Posterior cingulate gyrus (tissue), 11 donors: Measurements from ENCODE around the gene CUEDC1.
"Not testable (repeated sequence)": the region's sequence is repeated elsewhere in the genome, so short reads cannot be mapped to it uniquely, and the experiment has no call there.

ENCODE experiments used
- DNase-seq, 10 donors: peaks; one replicate each; pipeline versions ENCODE4 v3.0.0 to v3.0.0-alpha.2; 2020 to 2021; ENCODE audit warnings: mixed read lengths in 3 of 10
- intact Hi-C: fragments of 100-400 bp; cut with DNase I; formaldehyde crosslinking; loops from one replicate; pipeline ENCODE4 v1.15.1; 2023

CUEDC1 gene

DNA sequence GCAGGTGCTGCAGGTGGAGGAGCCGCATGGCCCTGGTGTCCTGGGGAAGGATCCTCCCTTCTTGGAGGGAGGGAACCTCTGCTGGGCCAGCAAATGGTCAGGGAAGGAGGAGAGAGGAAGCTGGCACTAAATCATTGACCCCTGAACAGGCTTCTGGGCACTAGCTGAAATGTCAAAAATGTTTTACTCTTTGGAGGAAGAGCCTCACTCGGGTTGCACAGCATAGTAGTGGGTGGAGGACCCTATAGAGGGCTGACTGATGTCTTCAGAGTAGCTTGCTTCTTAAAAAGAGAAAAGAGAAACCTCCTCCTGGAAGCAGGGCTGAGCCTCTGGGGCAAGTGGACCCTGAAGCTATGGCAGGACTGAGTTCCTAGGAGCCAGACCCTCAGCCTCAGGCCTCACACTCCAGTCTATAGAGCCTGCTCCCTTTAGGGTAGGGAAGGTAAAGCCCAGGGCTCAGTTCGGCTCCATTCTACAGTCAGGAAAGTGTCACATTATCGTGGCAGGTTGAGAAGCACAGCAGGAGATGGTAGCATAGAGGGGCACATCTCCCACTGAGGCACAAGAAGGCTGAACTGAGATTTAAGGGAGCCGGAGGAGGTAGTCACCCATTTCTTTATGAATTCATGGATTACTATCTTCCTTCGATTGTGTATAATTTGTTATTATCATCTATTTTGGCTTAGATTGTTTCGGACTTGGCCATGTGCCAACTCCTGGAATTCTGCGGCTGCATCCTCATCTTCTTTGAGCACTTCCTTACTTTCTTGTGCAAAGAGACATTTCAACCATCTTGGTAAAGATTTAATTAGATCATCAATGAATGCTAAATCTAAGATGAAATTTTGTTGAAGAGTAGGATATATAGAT lies 7.3 kb upstream of the CUEDC1 start:
- no peak for DNase-seq
- intact Hi-C loops, result no loop called here

DNA sequence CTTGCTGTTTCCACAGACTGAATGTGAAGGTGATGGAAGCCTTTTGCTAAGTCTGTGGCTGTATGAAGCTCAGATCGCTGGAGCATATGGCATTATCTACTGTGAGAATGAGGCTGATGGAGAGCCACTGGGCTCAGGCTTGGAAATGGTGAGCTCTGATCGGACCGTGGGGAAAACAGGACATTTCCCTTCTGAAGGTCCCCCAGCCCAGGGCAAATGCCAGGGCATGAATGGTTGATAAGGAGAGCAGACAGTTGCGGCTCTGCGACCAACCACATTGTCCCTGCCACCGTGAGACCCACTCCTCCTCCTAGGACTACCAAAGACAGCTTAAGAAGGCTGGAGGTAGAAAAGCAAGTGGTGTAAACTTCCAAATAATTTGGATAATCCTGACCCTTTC lies 4.7 kb upstream of the CUEDC1 start:
- intact Hi-C loops, result no loop called here
- no peak for DNase-seq

DNA sequence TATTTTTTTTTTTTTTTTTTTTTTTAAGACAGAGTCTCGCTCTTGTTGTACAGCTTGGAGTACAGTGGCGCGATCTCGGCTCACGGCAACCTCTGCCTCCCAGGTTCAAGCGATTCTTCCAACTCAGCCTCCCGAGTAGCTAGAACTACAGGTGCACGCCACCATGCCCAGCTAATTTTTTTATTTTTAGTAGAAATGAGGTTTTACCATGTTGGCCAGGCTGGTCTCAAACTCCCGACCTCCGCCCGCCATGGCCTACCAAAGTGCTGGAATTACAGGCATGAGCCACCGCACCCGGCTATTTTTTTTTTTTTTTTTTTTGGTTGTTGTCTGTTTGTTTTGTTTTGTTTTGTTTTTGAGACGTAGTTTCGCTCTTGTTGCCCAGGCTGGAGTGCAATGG lies 3.2 kb upstream of the CUEDC1 start:
- intact Hi-C loops, DNase-seq: not testable (repeated sequence)

DNA sequence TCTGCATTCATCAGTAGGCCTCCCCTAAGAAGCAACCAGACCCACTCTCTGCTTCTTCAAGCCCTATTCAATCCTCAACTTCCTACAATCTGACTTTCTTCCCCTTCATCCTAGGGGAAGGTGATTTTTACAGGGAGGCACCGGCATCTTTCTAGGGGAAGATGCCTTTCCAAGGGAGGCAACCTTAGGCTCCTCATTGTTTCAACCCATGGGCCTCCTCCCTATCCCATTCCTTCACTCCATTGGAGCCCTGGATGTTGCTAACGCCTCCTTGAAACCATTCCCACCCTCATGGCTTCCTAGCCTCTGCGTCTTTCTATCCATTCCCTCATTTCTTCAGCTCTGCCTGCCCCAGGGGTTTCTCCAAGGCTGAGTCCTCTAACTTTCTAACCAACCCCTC lies 2.7 kb upstream of the CUEDC1 start:
- DNase-seq, result no peak
- intact Hi-C loops, result no loop called here

DNA sequence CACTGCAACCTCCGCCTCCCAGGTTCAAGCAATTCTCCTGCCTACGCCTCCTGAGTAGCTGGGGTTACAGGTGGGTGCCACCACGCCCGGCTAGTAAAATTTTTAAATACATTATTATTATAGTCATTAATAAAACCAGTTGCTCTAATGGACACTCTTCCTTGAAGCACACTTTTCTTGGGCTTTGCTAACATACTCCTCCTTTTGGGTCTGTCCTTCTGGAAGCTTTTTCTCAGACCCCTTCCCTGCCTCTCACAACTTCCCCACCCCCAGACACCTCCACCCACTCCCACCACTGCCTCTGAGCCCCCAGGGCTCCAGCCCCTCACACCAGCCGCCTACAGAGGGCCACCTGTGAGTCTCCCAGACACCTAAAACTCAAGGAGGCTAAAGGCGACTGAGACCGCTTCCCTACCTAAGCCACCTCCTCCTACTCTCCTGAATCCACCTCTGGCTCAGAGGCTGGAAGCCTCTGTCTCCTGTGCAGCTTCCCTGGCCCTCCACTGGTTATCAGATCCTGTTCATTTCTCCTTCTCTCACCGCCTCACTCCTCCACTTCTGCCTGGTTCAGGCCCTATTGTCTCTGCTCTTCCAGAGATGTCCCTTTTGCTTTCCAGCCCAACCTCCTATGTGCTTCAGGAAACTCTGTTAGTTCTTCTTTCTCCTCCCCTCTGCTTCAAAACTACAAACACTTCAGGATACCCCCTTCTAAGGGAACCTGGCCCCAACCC lies 2.1 kb upstream of the CUEDC1 start:
- intact Hi-C loops, result no loop called here

DNA sequence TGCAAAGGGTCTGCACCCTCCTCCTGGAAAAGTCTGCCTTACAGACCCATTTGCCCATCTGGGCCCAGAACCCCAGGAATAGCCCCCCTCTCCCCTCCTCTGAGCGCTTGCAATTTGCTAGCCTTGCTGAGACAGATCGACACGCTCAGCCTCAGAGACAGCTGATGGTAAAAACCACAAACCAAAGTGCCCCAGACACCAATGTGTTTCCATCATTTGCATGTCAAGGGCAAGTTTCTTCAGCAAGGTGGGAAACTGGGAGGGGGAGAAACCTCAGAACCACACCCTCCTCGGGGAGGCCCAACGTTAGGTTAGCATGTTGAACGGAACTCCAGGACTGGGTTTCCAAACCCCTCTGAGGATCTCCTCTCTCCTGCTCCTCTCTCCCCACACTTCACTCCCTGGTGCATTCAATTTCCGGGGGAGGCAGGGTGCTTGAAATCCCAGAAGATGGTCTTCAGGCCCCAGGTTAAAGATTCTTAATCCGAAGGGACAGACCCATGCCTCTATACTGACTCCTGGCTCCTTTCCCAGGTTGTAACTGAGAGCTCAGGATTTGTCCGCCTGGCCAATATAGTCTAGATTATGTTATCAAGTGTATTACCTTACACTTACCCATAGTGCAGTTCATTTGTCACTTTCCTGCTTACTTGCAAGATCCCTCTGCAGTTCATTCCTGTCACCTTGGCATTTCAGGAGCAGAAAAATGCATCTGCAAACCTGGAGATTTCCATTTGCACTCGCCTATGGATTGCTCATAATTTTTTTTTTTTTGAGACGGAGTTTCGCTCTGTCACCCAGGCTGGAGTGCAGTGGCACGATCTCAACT lies 1.3 kb upstream of the CUEDC1 start:
- DNase-seq, result peak in 1 of 10 donors; percentile 16
- intact Hi-C loops, result no loop called here

More for the DNA sequence above, 2.1 kb upstream of the CUEDC1 start:
- peak in 2 of 10 donors; percentile 2 to 12 for DNase-seq

DNA sequence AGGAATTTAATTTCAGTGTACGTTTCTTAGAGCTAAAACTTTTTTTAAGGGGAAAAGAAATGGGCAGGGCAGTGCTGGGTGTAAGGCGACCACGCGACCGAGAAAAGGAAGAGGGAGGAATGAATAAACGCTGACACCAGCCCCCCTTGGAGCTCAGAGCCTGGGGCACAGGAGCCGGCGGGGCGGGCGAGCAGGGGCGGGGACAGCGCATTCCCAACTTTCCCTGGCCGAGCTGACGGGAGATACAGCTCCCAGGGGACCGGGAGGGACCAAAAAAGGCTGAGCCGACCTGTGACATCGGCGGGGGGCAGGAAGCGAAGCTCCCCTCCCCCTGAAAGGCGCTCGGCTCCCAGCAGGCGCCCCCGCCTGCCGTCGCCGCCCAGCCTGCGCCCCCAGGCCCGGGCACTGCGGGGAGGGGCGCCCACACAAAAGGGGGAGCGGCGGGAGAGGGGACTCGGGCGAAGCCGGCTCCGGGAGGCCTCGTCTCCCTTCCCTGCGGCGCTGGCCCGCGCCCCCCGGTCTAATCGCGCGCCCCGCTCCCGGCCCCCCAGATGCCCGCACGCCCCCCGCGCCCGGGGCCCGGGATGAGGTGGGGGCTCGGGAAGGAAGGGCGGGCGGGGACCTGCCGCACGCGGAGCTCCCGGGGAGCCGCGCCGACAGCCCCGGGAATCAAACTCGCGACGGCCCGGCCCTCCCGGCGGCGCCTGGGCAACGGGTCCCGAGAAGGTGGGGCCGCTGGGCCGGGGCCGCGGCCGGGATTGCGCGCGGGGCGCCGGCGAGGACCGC lies 622 bp downstream of the CUEDC1 start:
- DNase-seq, result peak; percentile 56 to 94 (median 62)

DNA sequence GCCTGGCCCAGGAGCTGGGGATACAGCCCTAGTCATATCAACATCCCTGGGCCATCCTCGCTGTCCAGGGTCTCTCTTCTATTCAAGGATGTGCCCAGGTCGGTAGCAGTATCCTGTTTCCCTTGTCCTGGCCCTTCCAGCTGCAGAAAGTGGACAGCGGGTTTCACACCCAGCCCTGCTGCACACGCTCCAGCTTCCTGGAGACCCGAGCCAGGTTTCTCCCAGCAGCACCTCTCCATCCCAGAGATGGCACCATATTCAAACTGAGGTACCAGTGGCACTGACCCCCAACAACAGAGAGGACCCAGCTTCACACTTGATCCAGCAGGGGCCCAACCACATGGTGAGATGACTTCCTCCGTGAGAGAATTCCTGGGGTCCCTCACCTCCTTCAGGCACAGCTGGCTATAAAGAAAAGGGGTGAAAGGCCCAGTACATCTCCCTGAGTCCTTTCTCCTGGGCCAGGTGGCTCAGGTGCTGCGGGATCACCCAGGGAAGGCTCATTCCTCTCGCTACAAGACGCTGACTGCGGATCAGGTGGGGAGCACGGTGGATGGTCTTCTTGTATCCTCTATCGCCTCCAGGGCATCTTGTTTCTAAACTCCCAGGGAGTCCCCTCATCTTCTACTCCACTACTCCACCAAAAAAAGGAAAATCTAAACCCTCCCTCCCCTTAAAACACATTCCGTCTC lies 1.4 kb downstream of the CUEDC1 start:
- peak in 2 of 10 donors; percentile 22 to 40 for DNase-seq
- intact Hi-C loops, result loop anchor here (5.0 kb wide), 1 partner anchor 33 kb away; the partner anchor contains the start of gene VEZF1

More for the DNA sequence above, 622 bp downstream of the CUEDC1 start:
- intact Hi-C loops, result loop anchor here (5.0 kb wide), 1 partner anchor 33 kb away; the partner anchor contains the start of gene VEZF1

DNA sequence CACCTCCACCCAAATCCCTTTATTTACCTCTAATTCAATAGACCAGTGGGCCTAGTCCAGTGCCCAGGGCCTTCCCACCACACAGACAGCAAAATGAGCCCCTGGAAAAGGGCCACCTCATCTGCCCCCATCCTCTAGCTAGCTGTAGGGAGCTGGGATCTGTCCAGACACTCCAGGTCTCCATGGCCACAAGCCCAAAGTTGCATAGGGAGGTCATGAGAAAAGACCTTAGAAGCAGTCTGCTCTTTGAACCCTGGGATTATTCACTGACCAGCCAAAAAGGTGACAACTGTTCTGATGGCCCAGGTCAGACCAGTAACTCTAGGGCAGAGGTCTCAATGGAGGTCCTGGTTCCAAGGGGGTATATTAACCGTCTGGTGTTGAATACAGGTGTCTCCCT lies 2.0 kb downstream of the CUEDC1 start:
- DNase-seq, result peak in 1 of 10 donors; percentile 13
- intact Hi-C loops, result loop anchor here (5.0 kb wide), 1 partner anchor 34 kb away; the partner anchor contains the start of gene VEZF1

DNA sequence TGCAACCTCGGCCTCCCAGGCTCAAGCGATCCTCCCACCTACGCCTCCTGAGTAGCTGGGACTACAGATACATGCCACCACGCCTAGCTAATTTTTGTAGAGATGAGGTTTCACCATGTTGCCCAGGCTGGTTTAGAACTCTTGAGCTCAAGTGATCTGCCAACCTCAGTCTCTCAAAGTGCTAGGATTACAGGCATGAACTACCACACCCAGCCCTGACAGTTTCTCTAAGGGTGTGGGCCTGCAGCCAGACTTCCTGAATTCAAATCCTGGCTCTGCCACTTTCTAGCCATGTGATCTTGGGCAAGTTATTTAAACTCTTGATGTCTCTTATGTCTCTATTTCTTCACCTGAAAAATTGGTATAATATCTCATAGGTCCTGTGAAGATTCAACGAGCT lies 5.6 kb downstream of the CUEDC1 start:
- DNase-seq, result peak in 1 of 10 donors; percentile 43
- intact Hi-C loops, result loop anchor here (5.0 kb wide), 2 partner anchors 37 to 38 kb away; partner anchors contain the start of gene VEZF1

DNA sequence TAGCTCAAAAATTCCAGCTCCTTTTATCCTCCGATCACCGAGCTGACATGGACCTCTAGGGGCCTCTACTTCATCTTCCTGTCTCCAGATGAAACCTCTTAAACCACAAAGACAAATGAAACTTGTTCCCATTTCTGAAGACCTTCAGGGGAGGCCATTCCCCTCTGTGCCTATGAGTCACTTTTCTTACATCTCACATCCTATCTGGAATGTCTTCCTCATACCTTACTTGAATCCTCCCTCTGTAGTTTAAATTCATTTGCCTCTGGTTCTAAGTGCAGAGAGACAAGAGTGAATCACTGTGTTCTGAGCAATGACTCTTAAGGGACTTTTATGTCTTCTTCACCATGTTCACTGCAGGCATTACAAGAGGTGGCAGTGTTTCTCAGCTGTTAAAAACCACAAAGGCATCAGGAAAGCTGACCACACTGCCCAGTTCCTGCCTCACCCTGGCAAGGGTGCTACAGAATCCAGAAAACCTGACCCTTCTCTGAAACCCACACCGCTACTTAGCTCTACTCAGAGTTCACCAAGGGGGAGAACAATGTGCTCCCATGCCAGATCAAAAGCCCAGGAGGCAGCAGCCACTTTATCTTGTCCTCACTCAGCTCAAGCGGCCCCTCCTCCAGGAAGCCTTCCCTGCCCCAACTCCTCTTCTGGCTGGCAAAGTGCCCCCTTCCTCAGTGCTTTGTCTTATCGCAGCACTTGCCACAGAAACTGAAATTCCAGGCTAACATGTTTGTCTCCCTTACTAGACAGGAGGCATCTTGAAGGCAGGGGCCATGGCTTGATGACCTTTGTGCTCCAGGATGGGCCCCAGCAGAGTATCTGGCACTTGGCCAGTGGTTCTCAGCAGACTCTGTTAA lies 6.4 kb downstream of the CUEDC1 start:
- intact Hi-C loops, result loop anchor here (5.0 kb wide), 1 partner anchor 36 kb away; no protein-coding TSS in a partner anchor
- peak in 1 of 10 donors; percentile 40 for DNase-seq

DNA sequence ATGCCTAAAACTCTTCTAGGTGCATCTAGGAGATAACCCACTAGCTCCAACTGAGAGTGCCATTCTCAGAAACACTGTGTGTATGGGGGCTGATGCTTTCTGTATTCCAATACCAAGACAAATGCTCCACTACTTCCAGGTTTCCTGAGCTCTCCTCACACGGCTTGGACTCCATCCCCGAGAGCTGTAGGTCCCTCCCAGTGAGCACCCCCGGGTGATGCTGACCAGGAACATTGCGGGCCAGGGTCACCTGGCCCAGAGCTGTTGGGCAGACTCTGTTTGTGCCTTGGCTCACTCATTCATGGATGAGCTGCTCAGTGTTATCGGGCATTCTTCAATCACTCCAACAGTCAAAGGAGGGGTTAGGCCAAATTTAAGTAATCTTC lies 7.0 kb downstream of the CUEDC1 start:
- intact Hi-C loops, result loop anchor here (5.0 kb wide), 1 partner anchor 36 kb away; no protein-coding TSS in a partner anchor
- DNase-seq, result peak in 1 of 10 donors; percentile 22

DNA sequence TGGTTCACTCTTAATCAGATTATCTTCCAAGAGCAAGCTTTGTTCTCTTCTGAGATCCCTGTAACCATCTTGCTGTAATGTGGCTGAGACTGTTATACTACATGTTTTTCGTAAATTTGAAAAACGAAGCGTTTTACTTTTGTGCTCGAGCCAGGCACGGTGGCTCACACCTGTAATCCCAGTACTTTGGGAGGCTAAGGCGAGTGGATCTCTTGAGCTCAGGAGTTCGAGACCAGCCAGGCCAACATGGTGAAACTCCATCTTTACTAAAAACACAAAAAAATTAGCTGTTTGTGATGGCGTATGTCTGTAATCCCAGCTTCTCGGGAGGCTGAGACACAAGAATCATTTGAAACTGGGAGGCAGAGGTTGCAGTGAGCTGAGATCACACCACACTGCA lies 7.8 kb downstream of the CUEDC1 start:
- intact Hi-C loops, result loop anchor here (5.0 kb wide), 1 partner anchor 35 kb away; no protein-coding TSS in a partner anchor

DNA sequence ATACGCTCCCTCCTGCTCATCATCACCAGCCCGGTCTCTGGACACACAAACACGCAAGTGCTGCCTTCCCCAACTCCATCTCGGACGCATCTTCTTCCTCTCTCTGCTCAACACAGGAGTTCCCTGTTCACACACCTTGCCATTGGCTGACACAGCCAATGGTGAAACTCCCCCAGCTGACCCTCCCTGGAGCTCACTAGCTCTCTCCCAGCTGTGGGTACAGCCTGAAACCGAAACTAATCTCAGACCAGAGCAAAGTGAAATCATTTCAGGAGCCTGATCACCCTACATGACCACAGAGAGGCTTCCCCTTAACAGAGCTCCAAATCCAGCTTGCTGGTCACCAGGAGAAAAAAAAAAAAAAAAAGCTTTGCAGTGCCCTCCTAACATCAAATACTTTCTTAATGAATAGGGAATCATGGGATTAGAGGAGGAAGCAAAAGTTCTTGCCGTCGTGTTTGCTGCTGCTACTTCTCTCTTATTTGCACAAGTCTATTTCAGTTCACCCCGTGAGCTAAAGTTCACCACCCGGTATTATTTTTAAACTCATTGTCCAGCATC lies 8.3 kb downstream of the CUEDC1 start:
- peak in 3 of 10 donors; percentile 14 to 82 (median 40) for DNase-seq
- intact Hi-C loops, result loop anchor here (5.0 kb wide), 1 partner anchor 35 kb away; no protein-coding TSS in a partner anchor

More for the DNA sequence above, 7.8 kb downstream of the CUEDC1 start:
- peak in 1 of 10 donors; percentile 6 for DNase-seq

DNA sequence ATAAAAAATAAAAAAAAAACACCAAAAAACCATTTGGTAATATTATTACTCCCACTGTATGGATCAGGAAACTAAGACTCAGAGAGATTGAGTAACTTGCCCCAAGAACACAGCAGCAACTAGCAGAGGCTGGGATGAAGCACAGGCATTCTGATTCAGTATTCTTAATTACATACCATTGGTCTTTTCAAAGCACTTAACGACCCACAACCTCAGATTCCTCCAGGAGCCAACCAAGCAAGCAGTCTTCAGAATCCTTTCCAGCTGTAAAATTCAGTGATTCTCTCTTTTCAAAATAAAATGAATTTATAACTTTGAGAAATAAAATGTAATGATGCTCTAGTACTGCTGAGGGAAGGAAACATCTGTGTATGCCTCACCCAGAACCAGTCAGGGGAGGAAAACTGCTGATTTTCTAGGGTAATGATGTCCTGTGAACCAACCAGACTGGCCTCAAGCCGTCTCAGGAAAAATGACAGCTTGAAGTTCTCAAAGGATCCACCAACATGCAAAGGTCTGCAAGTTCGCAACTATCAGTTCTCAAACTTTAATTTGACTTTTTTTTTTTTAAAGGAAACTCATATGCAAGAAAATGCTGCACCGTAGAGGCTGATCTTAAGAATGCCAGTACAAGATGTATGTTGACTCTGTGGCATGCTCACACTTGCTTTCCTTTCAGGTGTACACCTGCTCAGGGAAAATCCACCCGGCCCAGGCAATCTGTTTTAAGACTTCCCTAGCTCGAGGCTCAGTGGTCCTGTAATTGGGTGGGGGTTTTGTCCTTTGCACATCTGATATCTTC lies 9.0 kb downstream of the CUEDC1 start:
- peak in 1 of 10 donors; percentile 9 for DNase-seq

DNA sequence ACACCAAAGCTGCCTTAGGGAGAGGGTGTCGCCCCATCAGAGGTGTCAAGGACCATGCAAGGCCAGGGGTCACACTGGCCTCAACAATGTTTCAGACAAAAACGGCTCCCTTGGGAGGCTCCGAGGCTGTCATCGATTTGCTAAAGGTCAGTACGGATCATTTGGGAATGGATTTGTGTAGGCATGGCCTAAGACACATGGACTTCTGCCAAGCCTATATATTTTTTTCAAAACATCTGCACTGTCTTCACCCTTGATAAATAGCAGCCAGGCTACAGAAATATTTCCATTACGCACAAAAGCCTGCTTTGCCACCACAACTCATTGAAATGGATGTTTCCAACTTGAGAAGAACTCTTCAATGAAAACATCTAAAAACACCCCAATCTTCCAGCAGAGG lies 10.3 kb downstream of the CUEDC1 start:
- intact Hi-C loops, result loop anchor here (5.0 kb wide), 1 partner anchor 33 kb away; no protein-coding TSS in a partner anchor
- DNase-seq, result peak in 1 of 10 donors; percentile 22

More for the DNA sequence above, 9.0 kb downstream of the CUEDC1 start:
- intact Hi-C loops, result loop anchor here (5.0 kb wide), 1 partner anchor 34 kb away; no protein-coding TSS in a partner anchor
